Erythroblast (primary cell): ENCODE results near the gene LAGE3.

Source experiments
- GATA1 ChIP-seq: IDR thresholded peaks from 2 replicates; pipeline ENCODE4 v1.6.1; 2011; ENCODE audit warnings: low read depth, mild to moderate bottlenecking, control low read depth, low read length, moderate library complexity
- POLR2A ChIP-seq: IDR thresholded peaks from 2 replicates; pipeline ENCODE4 v1.6.1; 2011; ENCODE audit warnings: mild to moderate bottlenecking, low read length

DNA sequence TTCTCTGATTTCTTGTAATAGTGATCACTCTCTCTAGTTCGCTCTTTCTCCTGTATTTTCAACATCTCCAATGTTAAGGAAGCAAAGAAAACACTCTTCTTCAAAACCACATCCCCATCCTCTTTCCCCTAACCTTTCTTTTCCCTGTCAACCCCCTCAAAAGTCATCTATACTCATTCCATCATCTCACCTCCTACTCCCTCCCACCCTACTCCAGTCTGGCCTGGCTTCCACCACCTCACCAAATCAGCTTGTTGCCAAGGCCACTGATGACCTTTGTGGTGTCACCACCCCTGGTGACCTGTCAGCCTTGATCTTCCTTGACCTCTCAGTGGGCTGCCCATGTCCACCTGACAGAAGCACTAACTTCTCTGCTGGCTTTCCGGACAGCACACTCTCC, 34.6 kb upstream of the LAGE3 start:
- TF ChIP-seq POLR2A (no peak), GATA1 (no peak)
